ENCODE data around the gene PIP5K1B.
"Not testable (repeated sequence)": the region's sequence is repeated elsewhere in the genome, so short reads cannot be mapped to it uniquely, and the experiment has no call there.

Gene PIP5K1B

DNA sequence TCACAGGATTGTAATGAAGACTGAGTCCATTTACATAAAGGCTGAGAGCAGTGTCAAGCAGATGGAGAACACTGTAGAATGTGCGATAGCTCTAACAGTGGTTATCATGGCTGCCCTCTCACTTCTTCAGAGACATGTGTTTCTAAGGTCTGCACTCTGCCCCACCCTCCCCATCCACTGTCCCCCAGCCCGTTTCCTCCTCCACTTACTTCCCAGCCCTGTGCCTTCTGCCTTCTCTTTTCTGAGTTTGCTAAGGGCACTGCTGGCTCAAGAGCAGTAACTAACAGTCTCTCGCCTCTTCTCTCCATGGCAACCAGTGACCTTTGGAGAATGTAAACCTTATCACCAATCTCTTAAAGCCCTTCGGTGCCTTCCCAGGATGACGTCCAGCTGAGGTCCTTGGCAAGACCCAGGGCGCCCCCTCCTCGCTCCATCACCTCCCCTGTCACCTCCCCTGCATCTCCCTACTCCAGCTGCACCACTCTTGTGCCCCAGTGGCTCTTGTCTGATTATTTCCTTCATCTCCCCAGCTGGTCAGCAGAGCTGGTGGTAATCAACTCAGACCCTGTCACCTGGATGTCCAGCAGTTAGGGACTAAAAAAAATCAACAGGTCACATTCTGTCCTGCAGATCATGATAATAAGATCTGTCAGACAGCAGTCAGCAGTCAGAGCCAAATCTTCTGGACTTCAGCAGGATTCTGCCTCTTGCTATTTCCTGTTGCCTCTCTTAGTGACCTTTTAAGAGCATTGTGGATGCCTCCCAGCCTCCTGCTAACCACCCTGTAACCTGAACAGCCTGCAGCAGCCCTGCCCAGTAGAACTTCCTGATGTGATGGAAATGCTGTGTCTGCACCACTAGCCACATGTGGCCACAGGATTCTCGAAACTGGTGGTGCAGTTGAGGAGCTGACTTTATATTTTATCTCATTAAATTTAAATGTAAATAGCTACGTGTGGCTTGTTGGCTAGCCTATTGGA is 339.5 kb downstream of the PIP5K1B start:
- DNase-seq: no peak

- no peak for DNase-seq
Observed at GRCh38 chr9:69045821-69046220, 340.8 kb downstream of the PIP5K1B start.

DNA sequence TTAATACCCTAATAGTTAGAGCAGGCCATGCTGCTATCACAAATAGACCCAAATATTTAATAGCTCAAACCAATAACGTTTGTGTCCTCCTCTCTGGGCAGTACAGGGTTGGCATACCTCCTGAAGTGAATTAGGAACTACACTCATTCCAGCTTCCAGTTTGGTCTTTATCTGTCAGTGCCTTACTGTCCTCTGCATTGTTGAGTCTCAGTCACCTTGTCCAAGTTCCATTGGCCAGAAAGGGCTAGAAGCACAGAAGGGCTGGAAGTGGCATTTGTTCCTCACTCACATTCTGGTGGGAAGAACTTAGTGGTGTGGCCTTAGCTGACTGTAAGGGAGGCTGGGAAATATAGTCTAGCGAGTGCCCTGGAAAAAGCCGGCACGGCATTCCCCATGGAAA is 341.7 kb downstream of the PIP5K1B start:
- no peak for DNase-seq

- no peak for DNase-seq
Observed at GRCh38 chr9:69047371-69047770, 342.3 kb downstream of the PIP5K1B start.

GRCh38 chr9:69049094-69049493 is 344.1 kb downstream of the PIP5K1B start:
- DNase-seq: no peak

GRCh38 chr9:69050936-69051335 is 345.9 kb downstream of the PIP5K1B start:
- DNase-seq: not testable (repeated sequence)

- DNase-seq: no peak
Observed at GRCh38 chr9:69054989-69055388, 349.9 kb downstream of the PIP5K1B start.

DNA sequence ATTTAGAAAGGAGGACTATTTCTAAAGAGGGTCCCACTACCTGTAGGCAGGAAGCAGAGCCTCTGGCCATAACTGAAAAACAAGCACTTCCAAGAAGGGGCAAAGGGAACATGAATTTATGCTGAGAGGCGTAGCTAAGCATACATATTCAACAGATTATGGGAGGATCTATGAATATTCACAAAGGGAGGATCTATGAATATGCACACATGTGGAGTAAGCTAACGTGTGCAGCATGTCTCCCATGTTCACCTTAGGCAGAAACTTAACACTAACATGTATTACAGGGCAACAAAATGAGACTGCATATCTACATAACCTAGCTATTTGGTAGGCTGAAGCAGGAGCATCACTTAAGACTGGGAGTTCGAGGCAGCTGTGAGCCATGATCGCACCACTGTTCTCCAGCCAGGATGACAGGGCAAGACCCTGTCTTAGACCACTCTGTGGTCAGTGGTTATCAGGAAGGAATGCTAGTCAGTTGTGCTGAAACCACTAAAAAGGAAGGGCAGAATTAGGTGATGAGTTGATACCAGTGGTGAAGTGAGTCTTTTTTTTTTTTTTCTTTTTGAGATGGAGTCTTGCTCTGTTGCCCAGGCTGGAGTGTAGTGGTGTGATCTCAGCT is 351.3 kb downstream of the PIP5K1B start:
- no peak for DNase-seq

- no peak for DNase-seq
Observed at GRCh38 chr9:69058101-69058500, 353.1 kb downstream of the PIP5K1B start.

Data from activated CD8-positive, alpha-beta memory T cell treated with anti-CD3 and anti-CD28 coated beads, Interleukin-2, amount 50 U/mL, for 4 hours (primary cell).